ENCODE measurements around the gene ARCN1.
A peak's percentile ranks its signal among the peaks of the same experiment; 100 is the strongest.
"Not testable (repeated sequence)": the region's sequence is repeated elsewhere in the genome, so short reads cannot be mapped to it uniquely, and the experiment has no call there.

The ARCN1 gene

DNA sequence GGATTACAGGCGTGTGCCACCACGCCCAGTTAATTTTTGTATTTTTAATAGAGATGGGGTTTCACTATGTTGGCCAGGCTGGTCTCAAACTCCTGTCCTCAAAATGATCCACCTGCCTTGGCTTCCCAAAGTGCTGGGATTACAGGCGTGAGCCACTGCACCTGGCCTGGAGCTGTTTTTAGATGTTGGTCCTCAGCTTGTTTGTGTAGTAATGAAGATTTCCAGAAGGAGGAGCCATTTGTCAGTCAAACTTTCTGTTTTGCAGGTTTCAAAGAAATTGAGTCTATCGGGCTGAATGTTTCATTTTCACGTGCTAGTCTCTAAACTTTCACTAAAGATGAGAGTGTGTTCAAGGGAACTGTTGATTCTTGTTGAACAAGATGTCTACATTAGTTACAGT is 22.8 kb downstream of the ARCN1 start:
- TF ChIP-seq, protein P1, sequence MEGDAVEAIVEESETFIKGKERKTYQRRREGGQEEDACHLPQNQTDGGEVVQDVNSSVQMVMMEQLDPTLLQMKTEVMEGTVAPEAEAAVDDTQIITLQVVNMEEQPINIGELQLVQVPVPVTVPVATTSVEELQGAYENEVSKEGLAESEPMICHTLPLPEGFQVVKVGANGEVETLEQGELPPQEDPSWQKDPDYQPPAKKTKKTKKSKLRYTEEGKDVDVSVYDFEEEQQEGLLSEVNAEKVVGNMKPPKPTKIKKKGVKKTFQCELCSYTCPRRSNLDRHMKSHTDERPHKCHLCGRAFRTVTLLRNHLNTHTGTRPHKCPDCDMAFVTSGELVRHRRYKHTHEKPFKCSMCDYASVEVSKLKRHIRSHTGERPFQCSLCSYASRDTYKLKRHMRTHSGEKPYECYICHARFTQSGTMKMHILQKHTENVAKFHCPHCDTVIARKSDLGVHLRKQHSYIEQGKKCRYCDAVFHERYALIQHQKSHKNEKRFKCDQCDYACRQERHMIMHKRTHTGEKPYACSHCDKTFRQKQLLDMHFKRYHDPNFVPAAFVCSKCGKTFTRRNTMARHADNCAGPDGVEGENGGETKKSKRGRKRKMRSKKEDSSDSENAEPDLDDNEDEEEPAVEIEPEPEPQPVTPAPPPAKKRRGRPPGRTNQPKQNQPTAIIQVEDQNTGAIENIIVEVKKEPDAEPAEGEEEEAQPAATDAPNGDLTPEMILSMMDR (IDR thresholded peaks at IDR 0.05; ENCODE audit: insufficient read depth, low read depth, low read length, missing control alignments), result peak; percentile 44
- DNase-seq (ENCODE audit: low read depth), result peak; percentile 71
- not testable (repeated sequence) for H3K4me3 ChIP-seq (ENCODE audit: low read depth, low read length)

DNA sequence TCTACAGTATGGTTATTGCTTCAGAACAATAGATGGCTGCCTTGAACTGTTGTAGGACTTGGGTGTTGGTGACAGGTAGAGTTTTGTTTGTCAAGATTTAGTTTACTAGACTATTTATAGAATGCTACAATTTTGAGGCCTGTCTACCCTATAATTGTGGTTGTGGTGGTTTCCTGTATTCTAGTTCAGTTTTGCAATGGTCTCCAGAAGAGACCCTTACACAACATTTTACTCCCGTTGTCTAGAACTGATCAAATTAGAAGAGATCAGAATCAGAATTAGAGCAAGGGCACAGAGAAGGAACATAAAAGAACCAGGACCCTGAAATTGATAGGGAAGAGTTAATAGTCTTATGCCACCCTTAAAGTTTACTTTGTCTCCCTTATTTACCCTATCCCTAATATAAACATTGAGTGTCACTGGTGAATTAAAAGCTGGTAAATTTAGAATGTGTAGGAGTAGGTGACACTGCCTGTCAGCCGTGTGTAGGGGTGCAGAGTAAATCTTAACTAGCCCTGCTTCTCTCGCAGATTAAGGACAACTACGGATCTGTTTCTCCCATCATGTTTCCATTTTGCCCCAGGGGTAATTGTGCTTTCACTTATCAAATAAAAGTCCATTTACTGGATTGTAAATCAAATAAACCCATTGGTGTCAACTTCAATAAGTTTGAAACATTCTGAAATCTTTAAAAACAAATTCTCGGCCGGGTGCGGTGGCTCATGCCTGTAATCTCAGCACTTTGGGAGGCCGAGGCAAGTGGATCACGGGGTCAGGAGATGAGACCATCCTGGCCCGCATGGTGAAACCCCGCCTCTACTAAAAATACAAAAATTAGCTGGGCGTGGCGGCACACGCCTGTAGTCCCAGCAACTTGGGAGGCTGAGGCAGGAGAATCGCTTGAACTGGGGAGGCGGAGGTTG is 24.3 kb downstream of the ARCN1 start:
- no peak overlapping the region for H3K4me3 ChIP-seq (ENCODE audit: low read depth, low read length)
- DNase-seq (ENCODE audit: low read depth), result no peak
- TF ChIP-seq, protein P1 (IDR thresholded peaks at IDR 0.05; ENCODE audit: insufficient read depth, low read depth, low read length, missing control alignments), result no peak

DNA sequence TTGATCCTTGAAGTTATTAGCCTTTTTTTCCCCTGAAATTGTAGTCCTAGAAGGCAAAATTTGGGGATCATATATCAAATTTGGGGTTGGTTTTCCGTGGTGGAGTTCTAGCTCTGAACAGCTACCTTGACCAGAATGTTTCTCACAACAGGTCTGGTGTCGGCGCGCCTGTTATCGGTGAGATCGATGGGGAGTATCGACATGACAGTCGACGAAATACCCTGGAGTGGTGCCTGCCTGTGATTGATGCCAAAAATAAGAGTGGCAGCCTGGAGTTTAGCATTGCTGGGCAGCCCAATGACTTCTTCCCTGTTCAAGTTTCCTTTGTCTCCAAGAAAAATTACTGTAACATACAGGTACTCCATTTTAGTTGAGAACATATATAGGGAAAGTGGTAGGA is 25.3 kb downstream of the ARCN1 start:
- TF ChIP-seq, protein P1 (IDR thresholded peaks at IDR 0.05; ENCODE audit: insufficient read depth, low read depth, low read length, missing control alignments), result no peak
- DNase-seq (ENCODE audit: low read depth), result no peak
- H3K4me3 ChIP-seq (ENCODE audit: low read depth, low read length), result no peak overlapping the region

DNA sequence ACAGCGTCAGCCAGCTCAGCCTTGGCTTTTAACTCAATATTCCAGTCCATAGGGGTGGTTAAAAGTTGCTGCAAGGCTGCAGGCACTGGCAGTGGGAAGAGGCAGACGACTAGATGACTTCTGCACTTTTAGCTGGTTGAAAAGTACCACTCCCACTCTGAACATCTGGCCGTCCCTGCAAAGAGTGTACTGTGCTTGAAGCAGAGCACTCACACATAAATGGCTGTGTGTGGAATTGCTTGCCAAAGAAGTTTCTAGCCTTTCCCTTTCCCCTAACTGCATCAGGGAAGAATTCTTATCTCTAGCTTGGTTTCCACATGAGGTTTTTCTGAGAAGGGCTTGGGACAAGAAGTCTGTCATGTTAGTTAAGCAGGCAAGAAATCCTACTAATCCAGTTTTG is 30.1 kb downstream of the ARCN1 start:
- TF ChIP-seq, protein P1 (IDR thresholded peaks at IDR 0.05; ENCODE audit: insufficient read depth, low read depth, low read length, missing control alignments), result no peak
- DNase-seq (ENCODE audit: low read depth), result no peak
- H3K4me3 ChIP-seq (ENCODE audit: low read depth, low read length), result no peak overlapping the region

DNA sequence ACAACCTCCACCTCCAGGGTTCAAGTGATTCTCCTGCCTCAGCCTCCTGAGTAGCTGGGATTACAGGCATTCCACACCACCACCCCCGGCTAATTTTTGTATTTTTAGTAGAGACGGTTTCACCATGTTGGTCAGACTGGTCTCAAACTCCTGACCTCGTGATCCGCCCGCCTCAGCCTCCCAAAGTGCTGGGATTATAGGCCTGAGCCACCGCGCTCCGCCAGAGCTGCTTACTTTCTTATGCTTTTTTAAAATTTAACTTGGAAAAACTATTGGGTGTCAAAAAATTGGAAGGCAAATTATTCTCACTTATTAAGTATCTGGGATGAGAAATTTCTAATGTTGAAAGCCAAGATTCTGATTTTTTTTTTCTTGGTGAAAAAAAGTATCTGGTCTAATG is 31.5 kb downstream of the ARCN1 start:
- not testable (repeated sequence) for DNase-seq (ENCODE audit: low read depth); H3K4me3 ChIP-seq (ENCODE audit: low read depth, low read length)

DNA sequence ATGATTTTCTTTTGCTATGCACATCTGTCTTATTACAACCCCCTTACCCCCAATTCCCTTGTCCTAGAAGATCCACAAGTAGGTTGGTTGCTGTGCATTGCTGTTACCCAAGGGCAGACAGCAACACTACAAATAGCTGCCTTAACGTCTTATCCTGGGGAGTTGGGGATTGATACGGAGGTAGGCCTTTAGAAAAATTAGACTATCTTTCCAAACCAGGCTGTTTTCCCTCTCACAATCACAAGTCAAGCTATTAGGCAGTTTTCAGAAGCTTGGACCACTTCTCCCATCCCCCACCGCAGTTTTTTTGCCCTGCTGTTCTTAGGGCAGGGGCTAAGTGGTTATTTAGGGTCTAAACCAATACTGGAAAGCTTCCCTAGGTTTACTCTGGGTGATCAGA is 32.4 kb downstream of the ARCN1 start:
- H3K4me3 ChIP-seq (ENCODE audit: low read depth, low read length), result no peak overlapping the region
- no peak for DNase-seq (ENCODE audit: low read depth)
- TF ChIP-seq, protein P1 (IDR thresholded peaks at IDR 0.05; ENCODE audit: insufficient read depth, low read depth, low read length, missing control alignments), result no peak

DNA sequence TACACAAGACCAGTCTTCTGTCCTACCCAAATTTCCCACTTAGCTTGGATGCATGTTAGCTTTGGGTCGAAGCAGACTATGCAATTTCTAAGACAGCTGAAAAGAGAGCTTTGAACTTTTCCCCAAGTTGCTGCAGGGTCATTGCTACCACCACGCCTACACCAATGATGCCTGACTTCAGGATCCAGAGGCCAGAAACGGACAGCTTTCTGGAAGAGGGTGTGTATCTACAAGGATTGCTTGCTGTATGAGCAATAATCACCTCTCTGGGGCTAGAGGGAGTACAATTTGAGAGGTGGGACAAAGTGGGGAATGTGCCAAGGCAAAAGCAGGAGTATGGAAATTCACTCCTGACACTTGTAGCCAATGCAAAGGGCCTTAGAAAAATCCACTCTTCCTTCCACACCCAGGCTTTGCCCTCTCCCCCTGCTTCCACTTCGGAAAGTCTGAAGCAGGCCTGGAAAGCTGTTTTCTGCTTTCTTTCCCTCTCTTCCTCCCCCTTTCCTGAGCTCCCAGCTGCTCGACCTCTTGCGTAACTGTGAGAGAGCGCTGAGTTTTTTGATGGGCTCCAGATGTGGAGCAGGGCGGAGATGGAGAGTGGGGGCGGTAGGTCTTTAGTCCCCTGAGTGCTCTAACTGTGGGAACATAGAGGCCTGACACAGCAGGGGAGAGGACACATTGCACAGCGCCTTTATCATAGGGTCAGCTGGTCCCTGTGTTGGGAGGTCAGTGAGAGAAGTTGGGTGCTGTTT is 33.1 kb downstream of the ARCN1 start:
- H3K4me3 ChIP-seq (ENCODE audit: low read depth, low read length), result no peak overlapping the region
- TF ChIP-seq, protein P1 (IDR thresholded peaks at IDR 0.05; ENCODE audit: insufficient read depth, low read depth, low read length, missing control alignments), result no peak

More for the DNA sequence above, 33.1 kb downstream of the ARCN1 start:
- DNase-seq (ENCODE audit: low read depth), result no peak
